ENCODE measurements around the gene RANBP10.

DNA sequence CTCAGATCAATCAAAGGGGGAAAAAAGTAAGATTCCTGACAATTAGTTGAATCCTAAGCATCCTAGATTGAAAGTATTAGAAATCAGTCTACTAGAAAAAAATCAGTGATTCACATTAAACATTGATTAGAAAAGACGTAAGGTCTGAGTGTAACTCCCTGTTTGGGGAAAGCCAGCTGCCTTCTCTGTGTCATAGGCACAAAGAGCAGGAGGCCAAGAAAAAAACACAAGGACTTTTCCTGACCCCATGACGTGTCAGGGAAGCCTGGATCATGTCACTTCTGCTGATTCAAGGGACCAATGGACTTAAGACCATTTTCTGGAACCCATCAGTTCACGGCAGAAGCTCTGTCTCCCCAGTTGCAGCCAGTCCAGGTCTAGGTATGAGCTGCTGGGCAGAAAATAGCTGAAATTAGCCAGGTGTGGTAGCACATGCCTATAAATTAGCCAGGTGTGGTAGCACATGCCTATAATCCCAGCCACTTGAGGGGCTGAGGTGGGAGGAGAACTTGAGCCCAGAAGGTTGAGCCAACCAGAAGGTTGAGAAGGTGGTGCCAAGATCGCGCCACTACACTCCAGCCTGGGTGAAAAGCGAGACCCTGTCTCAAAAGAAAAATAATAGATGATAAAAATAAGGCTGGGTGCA, 35.9 kb downstream of the RANBP10 start:
- no peak for TF ChIP-seq POLR2AphosphoS5 (IDR thresholded peaks at IDR 0.05; ENCODE audit: low read depth)
- TF ChIP-seq, protein P1, sequence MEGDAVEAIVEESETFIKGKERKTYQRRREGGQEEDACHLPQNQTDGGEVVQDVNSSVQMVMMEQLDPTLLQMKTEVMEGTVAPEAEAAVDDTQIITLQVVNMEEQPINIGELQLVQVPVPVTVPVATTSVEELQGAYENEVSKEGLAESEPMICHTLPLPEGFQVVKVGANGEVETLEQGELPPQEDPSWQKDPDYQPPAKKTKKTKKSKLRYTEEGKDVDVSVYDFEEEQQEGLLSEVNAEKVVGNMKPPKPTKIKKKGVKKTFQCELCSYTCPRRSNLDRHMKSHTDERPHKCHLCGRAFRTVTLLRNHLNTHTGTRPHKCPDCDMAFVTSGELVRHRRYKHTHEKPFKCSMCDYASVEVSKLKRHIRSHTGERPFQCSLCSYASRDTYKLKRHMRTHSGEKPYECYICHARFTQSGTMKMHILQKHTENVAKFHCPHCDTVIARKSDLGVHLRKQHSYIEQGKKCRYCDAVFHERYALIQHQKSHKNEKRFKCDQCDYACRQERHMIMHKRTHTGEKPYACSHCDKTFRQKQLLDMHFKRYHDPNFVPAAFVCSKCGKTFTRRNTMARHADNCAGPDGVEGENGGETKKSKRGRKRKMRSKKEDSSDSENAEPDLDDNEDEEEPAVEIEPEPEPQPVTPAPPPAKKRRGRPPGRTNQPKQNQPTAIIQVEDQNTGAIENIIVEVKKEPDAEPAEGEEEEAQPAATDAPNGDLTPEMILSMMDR (IDR thresholded peaks at IDR 0.05; ENCODE audit: insufficient read depth, low read length), result no peak
- no peak for TF ChIP-seq SPI1 (IDR thresholded peaks at IDR 0.05; ENCODE audit: borderline replicate concordance, low read depth)

Data from HL-60 (cell line).